H9 (cell line): ENCODE measurements around the gene PLXNC1. TPM values are rescaled to one million over a fixed set of nuclear protein-coding genes. Genes with fewer than 3 reads are reported as not detected.

Experiments used
- DNase-seq: peaks from one replicate; pipeline ENCODE4 v3.0.0-alpha.2; 2017
- H2AFZ ChIP-seq: one replicate; pipeline ENCODE4 v1.6.1; 2013; ENCODE audit warnings: mild to moderate bottlenecking, low read length, control low read depth, moderate library complexity
- H2AK5ac ChIP-seq: 2 replicates; pipeline ENCODE4 v1.6.1; 2013; ENCODE audit warnings: low read length, control low read depth, mixed read lengths; ENCODE audit not compliant: insufficient read length
- H2BK120ac ChIP-seq: one replicate; pipeline ENCODE4 v1.6.1; 2013; ENCODE audit warnings: low read depth, mild to moderate bottlenecking, low read length, control low read depth, inconsistent platforms; ENCODE audit not compliant: poor library complexity, severe bottlenecking
- H2BK12ac ChIP-seq: 2 replicates; pipeline ENCODE4 v1.6.1; 2013; ENCODE audit warnings: low read length, control low read depth, mixed read lengths, low read depth; ENCODE audit not compliant: insufficient read length
- H2BK15ac ChIP-seq: 2 replicates; pipeline ENCODE4 v1.6.1; 2013; ENCODE audit warnings: low read depth, low read length, control low read depth
- H2BK20ac ChIP-seq: one replicate; pipeline ENCODE4 v1.6.1; 2013; ENCODE audit warnings: low read depth, mild to moderate bottlenecking, low read length, control low read depth, inconsistent platforms; ENCODE audit not compliant: poor library complexity, severe bottlenecking
- H2BK5ac ChIP-seq: 2 replicates; pipeline ENCODE4 v1.6.1; 2013; ENCODE audit warnings: low read length, control low read depth, mixed read lengths; ENCODE audit not compliant: insufficient read length
- H3K14ac ChIP-seq: 2 replicates; pipeline ENCODE4 v1.6.1; 2013; ENCODE audit warnings: low read length, control low read depth; ENCODE audit not compliant: insufficient read depth
- H3K18ac ChIP-seq: 2 replicates; pipeline ENCODE4 v1.6.1; 2013; ENCODE audit warnings: low read depth, mild to moderate bottlenecking, mixed read lengths, low read length, control low read depth; ENCODE audit not compliant: insufficient read length
- H3K23ac ChIP-seq: 2 replicates; pipeline ENCODE4 v1.6.1; 2013; ENCODE audit warnings: low read length, control low read depth, mixed read lengths, low read depth; ENCODE audit not compliant: insufficient read length
- H3K23me2 ChIP-seq: 2 replicates; pipeline ENCODE4 v1.6.1; 2013; ENCODE audit warnings: low read depth, mild to moderate bottlenecking, mixed read lengths, low read length, control low read depth; ENCODE audit not compliant: insufficient read length, poor library complexity, severe bottlenecking
- H3K27ac ChIP-seq: 2 replicates; pipeline ENCODE4 v1.5.1; 2013; ENCODE audit warnings: low read length, control low read depth, mixed read lengths, low read depth; ENCODE audit not compliant: insufficient read length
- H3K27me3 ChIP-seq: 2 replicates; pipeline ENCODE4 v1.6.1; 2013; ENCODE audit warnings: low read length, control low read depth, inconsistent platforms; ENCODE audit not compliant: insufficient read depth
- H3K4ac ChIP-seq: 2 replicates; pipeline ENCODE4 v1.6.1; 2013; ENCODE audit warnings: low read depth, mild to moderate bottlenecking, control low read depth, inconsistent platforms, low read length, moderate library complexity
- H3K4me1 ChIP-seq: 2 replicates; pipeline ENCODE4 v1.6.1; 2013; ENCODE audit warnings: low read length, control low read depth, inconsistent platforms; ENCODE audit not compliant: insufficient read depth
- H3K4me2 ChIP-seq: 2 replicates; pipeline ENCODE4 v1.6.1; 2013; ENCODE audit warnings: low read length, control low read depth, mixed read lengths; ENCODE audit not compliant: insufficient read length, insufficient read depth
- H3K56ac ChIP-seq: 2 replicates; pipeline ENCODE4 v1.6.1; 2013; ENCODE audit warnings: low read depth, mild to moderate bottlenecking, mixed read lengths, low read length, control low read depth; ENCODE audit not compliant: insufficient read length
- H3K79me1 ChIP-seq: 2 replicates; pipeline ENCODE4 v1.6.1; 2013; ENCODE audit warnings: low read depth, mild to moderate bottlenecking, moderate library complexity, low read length, control low read depth, inconsistent platforms; ENCODE audit not compliant: insufficient read depth, poor library complexity, severe bottlenecking
- H3K79me2 ChIP-seq: 2 replicates; pipeline ENCODE4 v1.6.1; 2013; ENCODE audit warnings: low read length, control low read depth, inconsistent platforms; ENCODE audit not compliant: insufficient read depth
- H3K9ac ChIP-seq: 2 replicates; pipeline ENCODE4 v1.6.1; 2013; ENCODE audit warnings: low read length, control low read depth, mixed read lengths; ENCODE audit not compliant: insufficient read length; ENCODE audit errors: extremely low read depth
- H3K9me3 ChIP-seq: one replicate; pipeline ENCODE4 v1.6.1; 2013; ENCODE audit warnings: low read depth, low read length, inconsistent platforms; ENCODE audit not compliant: control insufficient read depth
- H3T11ph ChIP-seq: one replicate; pipeline ENCODE4 v1.6.1; 2013; ENCODE audit warnings: mild to moderate bottlenecking, low read length, control low read depth, inconsistent platforms
- H4K20me1 ChIP-seq: one replicate; pipeline ENCODE4 v1.6.1; 2013; ENCODE audit not compliant: control insufficient read depth, insufficient read length, insufficient read depth
- H4K5ac ChIP-seq: 2 replicates; pipeline ENCODE4 v1.6.1; 2013; ENCODE audit warnings: low read depth, mild to moderate bottlenecking, mixed read lengths, low read length, control low read depth; ENCODE audit not compliant: insufficient read length
- H4K8ac ChIP-seq: replicated peaks from 2 replicates; pipeline ENCODE4 v1.6.1; 2013; ENCODE audit warnings: low read length, control low read depth, mixed read lengths, low read depth; ENCODE audit not compliant: insufficient read length
- H4K91ac ChIP-seq: 2 replicates; pipeline ENCODE4 v1.6.1; 2013; ENCODE audit warnings: low read depth, mild to moderate bottlenecking, moderate library complexity, mixed read lengths, low read length, control low read depth; ENCODE audit not compliant: insufficient read length
- H3K27ac Mint-ChIP-seq, 3 experiments: 2 replicates in 2 of 3; 3 replicates in 1 of 3; pipeline ENCODE4 v1.8.0; 2020 to 2021; ENCODE audit warnings: mixed read lengths in 3 of 3, mild to moderate bottlenecking in 1 of 3, moderate library complexity in 1 of 3
- H3K27me3 Mint-ChIP-seq: 2 replicates; pipeline ENCODE4 v1.8.0; 2021; ENCODE audit warnings: low read depth, mild to moderate bottlenecking, moderate library complexity, mixed read lengths
- H3K36me3 Mint-ChIP-seq, 3 experiments: 2 replicates in 2 of 3; 3 replicates in 1 of 3; pipeline ENCODE4 v1.8.0; 2020 to 2021; ENCODE audit warnings: low read depth in 3 of 3, mixed read lengths in 3 of 3; ENCODE audit not compliant: insufficient read depth in 1 of 3
- H3K4me1 Mint-ChIP-seq, 2 experiments: 2 replicates each; pipeline ENCODE4 v1.8.0; 2020; ENCODE audit warnings: mixed read lengths in 2 of 2
- H3K4me3 Mint-ChIP-seq, 2 experiments: 2 replicates in 1 of 2; 3 replicates in 1 of 2; pipeline ENCODE4 v1.8.0; 2020 to 2021; ENCODE audit warnings: mild to moderate bottlenecking in 2 of 2, mixed read lengths in 2 of 2, moderate library complexity in 1 of 2
- H3K9me3 Mint-ChIP-seq, 2 experiments: 2 replicates in 1 of 2; 3 replicates in 1 of 2; pipeline ENCODE4 v1.8.0; 2020; ENCODE audit warnings: mild to moderate bottlenecking in 2 of 2, mixed read lengths in 2 of 2, moderate library complexity in 1 of 2
- CTCF ChIP-seq: fragments of 200-600 bp; sonication (generic); conservative IDR thresholded peaks from 3 replicates; pipeline ENCODE4 v1.8.0; 2021; ENCODE audit warnings: antibody characterized with exemption, mild to moderate bottlenecking
- WGBS: extraction: QIAGEN DNeasy Blood & Tissue Kit; methylation state at CpG from one replicate; pipeline ENCODE4 v1.1.7; 2013; ENCODE audit warnings: missing lambda C conversion rate, low lambda C conversion rate, mixed read lengths; ENCODE audit not compliant: insufficient read length; ENCODE audit errors: extremely low coverage; 5-methylcytosine and 5-hydroxymethylcytosine counted together
- total RNA-seq: library from RNA; stranded (reverse); gene quantifications from 2 replicates; pipeline ENCODE4 v1.2.1, GENCODE V29; 2021

PLXNC1 gene
- total RNA-seq, 1 experiment from 2014 or later: 1.2 TPM

DNA sequence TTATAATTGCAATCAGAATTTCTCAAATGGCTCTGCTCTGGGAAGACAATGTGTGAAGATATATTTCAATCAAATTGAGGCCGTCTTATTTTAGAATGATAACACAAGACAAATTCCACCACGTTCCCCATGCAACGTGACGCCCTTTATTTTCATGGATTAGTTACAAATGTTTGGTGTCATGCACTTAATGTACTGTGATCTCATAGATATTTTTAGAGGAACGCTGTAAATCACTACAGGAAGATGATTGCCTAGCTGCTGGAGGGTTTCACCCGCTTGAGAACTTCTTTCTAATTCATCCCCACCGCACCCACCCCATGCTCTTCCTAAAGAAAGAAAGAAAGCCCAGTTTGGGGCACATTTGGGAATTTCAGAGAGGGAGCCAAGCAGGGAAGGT lies 117.2 kb downstream of the PLXNC1 start:
- H4K91ac ChIP-seq: no peak overlapping the region

More for the DNA sequence above, 117.2 kb downstream of the PLXNC1 start:
- Histone ChIP-seq H3K79me2 (no peaks in the 10 kb centered on the region), H4K5ac (no peak overlapping the region), H2BK20ac (no peak overlapping the region), H3K18ac (no peak overlapping the region), H3K27me3 (no peaks in the 10 kb centered on the region), H3K9ac (no peak overlapping the region), H3K4ac (no peak overlapping the region), H3T11ph (no peak overlapping the region), H3K23me2 (no peaks in the 10 kb centered on the region), H4K20me1 (no peaks in the 10 kb centered on the region), H3K4me2 (no peak overlapping the region), H3K4me1 (peaks cover 17% of the 10 kb centered on the region; the same call in 1 of the 2 replicates), H3K27ac (no peak overlapping the region), H2BK15ac (no peak overlapping the region), H3K56ac (no peak overlapping the region), H2BK5ac (no peak overlapping the region), H2BK12ac (no peak overlapping the region), H2AFZ (no peak overlapping the region), H2AK5ac (no peak overlapping the region), H3K79me1 (no peaks in the 10 kb centered on the region), H4K8ac (no peak overlapping the region), H3K9me3 (no peaks in the 10 kb centered on the region), H2BK120ac (no peak overlapping the region), H3K23ac (no peak overlapping the region), H3K14ac (no peak overlapping the region)
- H3K36me3 Mint-ChIP-seq: peaks cover 0 to 7% (median 3%) of the 10 kb centered on the region in 3 experiments; a peak in 4 of 7 replicates
- peaks cover 13% of the 10 kb centered on the region for H3K27me3 Mint-ChIP-seq
- H3K27ac Mint-ChIP-seq: peak overlapping the region in 2 of 3 experiments; percentile 17 to 56; a peak in 2 of 7 replicates
- peaks cover 0 to 1% of the 10 kb centered on the region in 2 experiments; a peak in 2 of 5 replicates for H3K9me3 Mint-ChIP-seq
- no peak for TF ChIP-seq CTCF
- no peak for DNase-seq
- H3K4me3 Mint-ChIP-seq: no peak overlapping the region; a peak in 1 of 5 replicates
- WGBS: no CpG with 5 or more reads among the region's 7 CpGs
- H3K4me1 Mint-ChIP-seq: peaks cover 64 to 73% of the 10 kb centered on the region in 2 experiments
